Peyer's patch (tissue), 4 donors: Measurements from ENCODE around the gene CREB3L4. TPM values are rescaled to one million over a fixed set of nuclear protein-coding genes. Genes with fewer than 3 reads are reported as not detected.
"Not testable (repeated sequence)": the region's sequence is repeated elsewhere in the genome, so short reads cannot be mapped to it uniquely, and the experiment has no call there.

Experiments used
- DNase-seq, 3 donors: peaks; one replicate each; pipeline ENCODE4 v3.0.0-alpha.2; 2017 to 2019
- H3K27ac ChIP-seq, 4 donors: fragments of 200-600 bp; sonication (generic); one replicate each; pipeline ENCODE4 v1.5.1; 2016 to 2019
- H3K27me3 ChIP-seq, 2 donors: fragments of 200-600 bp; sonication (generic); one replicate each; pipeline ENCODE4 v1.5.1; 2019
- H3K36me3 ChIP-seq, 3 donors: fragments of 200-600 bp; sonication (generic); one replicate each; pipeline ENCODE4 v1.5.1; 2016 to 2019
- H3K4me1 ChIP-seq, 4 donors: fragments of 200-600 bp; sonication (generic); one replicate each; pipeline ENCODE4 v1.5.1; 2016 to 2019
- H3K4me3 ChIP-seq, 4 donors: fragments of 200-600 bp; sonication (generic); 1 replicate in 3 of 4; 2 replicates in 1 of 4; pipeline ENCODE4 v1.5.1; 2016 to 2019; ENCODE audit warnings: mild to moderate bottlenecking in 1 of 4
- H3K9me3 ChIP-seq, 4 donors: fragments of 200-600 bp; sonication (generic); one replicate each; pipeline ENCODE4 v1.5.1; 2016 to 2019; ENCODE audit warnings: mild to moderate bottlenecking in 1 of 4
- CTCF ChIP-seq, 6 experiments: fragments of 450-650 bp in 4 of 6; fragments of 200-600 bp in 2 of 6; sonication (generic) in 1 of 6; IDR thresholded peaks; one replicate each; pipeline ENCODE4 v1.5.1; 2017 to 2019; ENCODE audit warnings: antibody characterized with exemption in 6 of 6, mild to moderate bottlenecking in 3 of 6, moderate library complexity in 1 of 6
- POLR2A ChIP-seq, 2 donors: fragments of 450-650 bp; IDR thresholded peaks; one replicate each; pipeline ENCODE4 v1.5.1; 2017; ENCODE audit warnings: antibody characterized with exemption in 2 of 2, mild to moderate bottlenecking in 2 of 2, moderate library complexity in 2 of 2
- total RNA-seq, 4 donors: library from RNA; depleted of rRNA; stranded (reverse); fragments of >200 nt; gene quantifications; one replicate each; pipeline ENCODE4 v1.1.0, GENCODE V29; 2016

Gene CREB3L4
- total RNA-seq, 4 donors from 2014 or later, result 14.5 to 21.6 (median 16.6) TPM

- no peak for DNase-seq
- H3K9me3 ChIP-seq, result no peaks in the 10 kb centered on the region
- H3K36me3 ChIP-seq, result peaks cover 0 to 37% (median 3%) of the 10 kb centered on the region in 3 donors
- H3K4me1 ChIP-seq, result peaks cover 0 to 25% (median 11%) of the 10 kb centered on the region in 4 donors
- H3K27me3 ChIP-seq, result no peaks in the 10 kb centered on the region
- TF ChIP-seq POLR2A (IDR thresholded peaks at IDR 0.05) (no peak), CTCF (IDR thresholded peaks at IDR 0.05) (no peak)
- H3K4me3 ChIP-seq, result no peak overlapping the region
- H3K27ac ChIP-seq, result no peak overlapping the region
Measured at GRCh38 chr1:153995640-153996039, 27.9 kb downstream of the CREB3L4 start.

GRCh38 chr1:153996882-153997281 is 29.2 kb downstream of the CREB3L4 start:
- H3K27me3 ChIP-seq, DNase-seq, H3K4me3 ChIP-seq, H3K27ac ChIP-seq, H3K9me3 ChIP-seq: not testable (repeated sequence)
- Histone ChIP-seq H3K4me1 (peaks cover 0 to 20% (median 8%) of the 10 kb centered on the region in 4 donors), H3K36me3 (peaks cover 0 to 36% (median 3%) of the 10 kb centered on the region in 3 donors)

GRCh38 chr1:154000420-154000819 is 32.7 kb downstream of the CREB3L4 start:
- Histone ChIP-seq H3K9me3 (no peaks in the 10 kb centered on the region), H3K4me3 (no peak overlapping the region), H3K4me1 (no peaks in the 10 kb centered on the region), H3K36me3 (peaks cover 0 to 3% (median 0%) of the 10 kb centered on the region in 3 donors), H3K27ac (no peak overlapping the region), H3K27me3 (no peaks in the 10 kb centered on the region)
- no peak for DNase-seq
- TF ChIP-seq POLR2A (IDR thresholded peaks at IDR 0.05) (no peak), CTCF (IDR thresholded peaks at IDR 0.05) (no peak)

GRCh38 chr1:154006136-154006535 is 38.4 kb downstream of the CREB3L4 start:
- H3K27me3 ChIP-seq, result no peaks in the 10 kb centered on the region

GRCh38 chr1:154012129-154012528 is 44.4 kb downstream of the CREB3L4 start:
- H3K9me3 ChIP-seq, result no peaks in the 10 kb centered on the region
- no peak overlapping the region for H3K27ac ChIP-seq
- no peaks in the 10 kb centered on the region for H3K27me3 ChIP-seq
- H3K36me3 ChIP-seq, result no peaks in the 10 kb centered on the region
- TF ChIP-seq CTCF (IDR thresholded peaks at IDR 0.05) (no peak), POLR2A (IDR thresholded peaks at IDR 0.05) (no peak)
- no peak for DNase-seq
- H3K4me3 ChIP-seq, result no peak overlapping the region
- H3K4me1 ChIP-seq, result no peaks in the 10 kb centered on the region

More at GRCh38 chr1:154006136-154006535, 38.4 kb downstream of the CREB3L4 start:
- Histone ChIP-seq H3K4me3 (no peak overlapping the region), H3K27ac (no peak overlapping the region), H3K36me3 (no peaks in the 10 kb centered on the region), H3K9me3 (no peaks in the 10 kb centered on the region), H3K4me1 (no peaks in the 10 kb centered on the region)
- DNase-seq, result no peak
- TF ChIP-seq CTCF (IDR thresholded peaks at IDR 0.05) (no peak), POLR2A (IDR thresholded peaks at IDR 0.05) (no peak)

- H3K9me3 ChIP-seq, result not testable (repeated sequence)
Measured at GRCh38 chr1:154012543-154012942, 44.8 kb downstream of the CREB3L4 start.

More at GRCh38 chr1:154012543-154012942, 44.8 kb downstream of the CREB3L4 start:
- not testable (repeated sequence) for H3K4me1 ChIP-seq, H3K27me3 ChIP-seq, H3K4me3 ChIP-seq, H3K27ac ChIP-seq, DNase-seq, H3K36me3 ChIP-seq
